ENCODE measurements around the gene UGT3A1. TPM values are rescaled to one million over a fixed set of nuclear protein-coding genes. Genes with fewer than 3 reads are reported as not detected.

The UGT3A1 gene
- total and polyA plus RNA-seq, 10 of the 15 experiments (the other 5 are each of a cell fraction or from before 2014, with no cell fraction given) = not detected

DNA sequence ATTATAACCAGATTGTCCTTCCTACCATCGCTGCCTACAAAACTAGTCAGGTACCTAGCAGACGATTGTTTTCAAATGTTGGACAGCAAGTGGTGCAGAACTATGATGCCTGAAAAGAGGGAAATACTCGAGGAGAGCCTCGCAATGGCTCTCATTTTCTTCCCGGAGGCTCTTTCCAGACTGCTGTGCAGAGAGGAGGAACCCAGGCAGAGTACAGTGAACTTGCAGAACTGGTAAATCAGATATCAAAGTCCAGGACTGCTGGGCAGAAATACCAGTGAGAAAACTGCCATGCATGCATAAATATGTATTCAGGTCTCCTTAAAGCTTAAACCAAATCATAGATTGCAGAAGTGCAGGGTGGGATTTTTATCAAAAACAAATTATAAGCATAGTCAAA, 26.4 kb upstream of the UGT3A1 start (continued):
- TF ChIP-seq ZNF384 (IDR thresholded peaks at IDR 0.05; ENCODE audit: borderline replicate concordance, low read depth, low read length) = no peak
- no peak for TF ChIP-seq MTA2 (IDR thresholded peaks at IDR 0.05; ENCODE audit: low read depth)
- no peak for TF ChIP-seq JUND (IDR thresholded peaks at IDR 0.05; ENCODE audit: low read depth, low read length)
- TF ChIP-seq SMARCA5 (IDR thresholded peaks at IDR 0.05) = no peak

DNA sequence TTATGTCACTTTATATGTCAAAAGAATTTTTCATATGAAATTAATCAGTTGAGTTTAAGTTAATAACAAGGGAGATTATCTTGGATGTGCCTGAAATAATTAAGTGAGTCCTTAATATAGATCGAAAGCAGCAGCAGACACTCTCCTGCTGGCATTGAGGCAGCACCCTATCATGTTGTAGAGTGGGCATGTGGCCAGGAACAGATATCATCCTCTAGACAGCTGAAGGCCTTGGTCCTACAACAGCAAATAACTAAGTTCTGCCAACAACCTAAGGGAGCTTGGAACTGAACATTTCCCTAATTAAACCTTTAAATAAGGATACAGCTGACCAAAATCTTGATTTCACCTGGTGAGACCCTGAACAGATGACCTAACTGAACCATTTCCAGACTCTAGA, 25.8 kb upstream of the UGT3A1 start:
- no TSS peak for BruUV-seq (replicated peaks)
- DNase-seq (ENCODE audit: low read depth, low spot score) (no peak), FAIRE-seq (no peak), ATAC-seq (no peak)
- RAD21 ChIA-PET (ENCODE audit: unreplicated experiment) = no interaction called here
- WGBS (ENCODE audit: insufficient coverage, insufficient replicate concordance, low lambda C conversion rate, missing lambda C conversion rate) = 0% methylated on average over 1 of the region's 1 CpG
- Histone ChIP-seq H3K9ac (ENCODE audit: control insufficient read depth, insufficient read depth, low read length) (no peak overlapping the region), H3K27me3 (replicated peaks in 1 of 2; ENCODE audit: control insufficient read depth in 2 of 2, insufficient read depth in 2 of 2, low read length in 1 of 2) (no peaks in the 10 kb centered on the region), H3K9me3 (replicated peaks; ENCODE audit: control insufficient read depth, insufficient read depth, low read length) (peaks cover 4% of the 10 kb centered on the region; the same call in 1 of the 3 replicates), H4K20me1 (ENCODE audit: control insufficient read depth, insufficient read depth) (no peaks in the 10 kb centered on the region), H3K27ac (ENCODE audit: control insufficient read depth, insufficient read depth) (no peak overlapping the region), H3K36me3 (ENCODE audit: control insufficient read depth in 2 of 2, insufficient read depth in 2 of 2, low read length in 1 of 2) (no peaks in the 10 kb centered on the region), H3K4me1 (ENCODE audit: control insufficient read depth, insufficient read depth, low read length) (no peaks in the 10 kb centered on the region), H3K4me2 (ENCODE audit: control insufficient read depth, insufficient read depth) (no peak overlapping the region), H3K79me2 (ENCODE audit: control insufficient read depth, insufficient read depth, low read length) (no peaks in the 10 kb centered on the region), H3K4me3 (no peak overlapping the region), H2AFZ (ENCODE audit: control insufficient read depth, low read depth, low read length) (no peak overlapping the region)
- in situ Hi-C loops (cut with MboI) (no loop called here), intact Hi-C loops (cut with micrococcal nuclease; ENCODE audit: unreplicated experiment) (no loop called here)
- CTCF ChIA-PET = no interaction called here
- TF ChIP-seq TAF1 (IDR thresholded peaks at IDR 0.05; ENCODE audit: borderline replicate concordance, low read depth, low read length) (no peak), KDM1A (IDR thresholded peaks at IDR 0.05; ENCODE audit: borderline replicate concordance) (no peak), WRNIP1 (IDR thresholded peaks at IDR 0.05; ENCODE audit: borderline replicate concordance, low read depth, low read length) (no peak), SMC3 (IDR thresholded peaks at IDR 0.05; ENCODE audit: borderline replicate concordance, low read length) (no peak), CHD4 (IDR thresholded peaks at IDR 0.05) (no peak), IKZF2 (IDR thresholded peaks at IDR 0.05) (no peak), IKZF1 (conservative IDR thresholded peaks at IDR 0.05) (no peak), RCOR1 (conservative IDR thresholded peaks at IDR 0.05; ENCODE audit: low read depth, low read length) (no peak), RB1 (IDR thresholded peaks at IDR 0.05; ENCODE audit: borderline replicate concordance) (no peak), NFYA (IDR thresholded peaks at IDR 0.05; ENCODE audit: borderline replicate concordance, low read depth, low read length) (no peak), ZNF207 (IDR thresholded peaks at IDR 0.05; ENCODE audit: borderline replicate concordance) (no peak), CREM (IDR thresholded peaks at IDR 0.05; ENCODE audit: low read depth) (no peak), EGR1 (IDR thresholded peaks at IDR 0.05; ENCODE audit: borderline replicate concordance in 1 of 2, low read depth in 2 of 2, low read length in 2 of 2) (no peak)
- TF ChIP-seq, protein P1, sequence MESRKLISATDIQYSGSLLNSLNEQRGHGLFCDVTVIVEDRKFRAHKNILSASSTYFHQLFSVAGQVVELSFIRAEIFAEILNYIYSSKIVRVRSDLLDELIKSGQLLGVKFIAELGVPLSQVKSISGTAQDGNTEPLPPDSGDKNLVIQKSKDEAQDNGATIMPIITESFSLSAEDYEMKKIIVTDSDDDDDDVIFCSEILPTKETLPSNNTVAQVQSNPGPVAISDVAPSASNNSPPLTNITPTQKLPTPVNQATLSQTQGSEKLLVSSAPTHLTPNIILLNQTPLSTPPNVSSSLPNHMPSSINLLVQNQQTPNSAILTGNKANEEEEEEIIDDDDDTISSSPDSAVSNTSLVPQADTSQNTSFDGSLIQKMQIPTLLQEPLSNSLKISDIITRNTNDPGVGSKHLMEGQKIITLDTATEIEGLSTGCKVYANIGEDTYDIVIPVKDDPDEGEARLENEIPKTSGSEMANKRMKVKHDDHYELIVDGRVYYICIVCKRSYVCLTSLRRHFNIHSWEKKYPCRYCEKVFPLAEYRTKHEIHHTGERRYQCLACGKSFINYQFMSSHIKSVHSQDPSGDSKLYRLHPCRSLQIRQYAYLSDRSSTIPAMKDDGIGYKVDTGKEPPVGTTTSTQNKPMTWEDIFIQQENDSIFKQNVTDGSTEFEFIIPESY (IDR thresholded peaks at IDR 0.05) = no peak
- POLR2A ChIA-PET = no interaction called here
- SMC1A ChIA-PET (ENCODE audit: uncharacterized antibody, unreplicated experiment) = no interaction called here
